SK-N-SH (cell line): ENCODE results near the gene YAF2. TPM values are rescaled to one million over a fixed set of nuclear protein-coding genes. Genes with fewer than 3 reads are reported as not detected.

Experiments used
- CTCF ChIA-PET: fragments of 300-600, 350-600 bp; formaldehyde crosslinking; extraction: SDS; loops from one replicate; lab custom pipeline; 2021; lab: Yijun Ruan, JAX
- POLR2A ChIA-PET: fragments of 350-600 bp; sonication (Branson Sonifier 250); formaldehyde crosslinking; extraction: SDS; loops from one replicate; lab custom pipeline; 2020; ENCODE audit warnings: antibody characterized with exemption, inconsistent platforms; lab: Yijun Ruan, JAX
- DNase-seq: peaks from one replicate; pipeline ENCODE4 v3.0.0; 2012
- H2AFZ ChIP-seq: fragments of 200-600 bp; sonication (generic); 2 replicates; pipeline ENCODE4 v1.8.1; 2016; ENCODE audit warnings: antibody characterized with exemption, mild to moderate bottlenecking, low read depth
- H3F3A ChIP-seq: fragments of 200-600 bp; sonication (generic); replicated peaks from 2 replicates; pipeline ENCODE3; 2016; ENCODE audit warnings: antibody characterized with exemption, mild to moderate bottlenecking; ENCODE audit not compliant: insufficient read depth
- H3K27ac ChIP-seq, 2 experiments: fragments of 200-500 bp in 1 of 2; fragments of 200-600 bp in 1 of 2; sonication (Bioruptor generic) in 1 of 2; sonication (generic), shearing (Covaris generic) in 1 of 2; 2 replicates each; pipeline versions ENCODE4 v1.5.1 to v1.6.1; 2014 to 2016; ENCODE audit warnings: low read depth in 2 of 2, inconsistent platforms in 1 of 2, low read length in 1 of 2, mild to moderate bottlenecking in 1 of 2, mixed read lengths in 1 of 2
- H3K27me3 ChIP-seq: fragments of 200-600 bp; sonication (generic), shearing (Covaris generic); 2 replicates; pipeline ENCODE4 v1.6.1; 2016; ENCODE audit warnings: mixed run types; ENCODE audit not compliant: insufficient read depth
- H3K36me3 ChIP-seq, 2 experiments: fragments of 200-500 bp in 1 of 2; fragments of 200-600 bp in 1 of 2; sonication (Bioruptor generic) in 1 of 2; sonication (generic) in 1 of 2; replicated peaks in 1 of 2; 2 replicates each; pipeline versions ENCODE3 to v1.5.1; 2014 to 2016; ENCODE audit warnings: low read length in 1 of 2, mild to moderate bottlenecking in 1 of 2; ENCODE audit not compliant: insufficient read depth in 2 of 2, control insufficient read depth in 1 of 2
- H3K4me1 ChIP-seq, 2 experiments: fragments of 200-500 bp in 1 of 2; fragments of 200-600 bp in 1 of 2; sonication (Bioruptor generic) in 1 of 2; sonication (generic), shearing (Covaris generic) in 1 of 2; 2 replicates each; pipeline versions ENCODE4 v1.5.1 to v1.6.1; 2014 to 2016; ENCODE audit warnings: low read depth in 1 of 2, low read length in 1 of 2, mixed run types in 1 of 2; ENCODE audit not compliant: insufficient read depth in 2 of 2, control insufficient read depth in 1 of 2
- H3K4me2 ChIP-seq: fragments of 200-600 bp; sonication (generic), shearing (Covaris generic); 2 replicates; pipeline ENCODE4 v1.6.1; 2017; ENCODE audit warnings: mixed run types
- H3K4me3 ChIP-seq, 2 experiments: fragments of 200-500 bp in 1 of 2; fragments of 200-600 bp in 1 of 2; sonication (Bioruptor generic) in 1 of 2; sonication (generic), shearing (Covaris generic) in 1 of 2; 2 replicates each; pipeline versions ENCODE4 v1.5.1 to v1.8.1; 2014 to 2016; ENCODE audit warnings: low read depth in 2 of 2, inconsistent platforms in 1 of 2, low read length in 1 of 2, mild to moderate bottlenecking in 1 of 2, mixed read lengths in 1 of 2, moderate library complexity in 1 of 2
- H3K79me2 ChIP-seq: fragments of 200-600 bp; sonication (generic); 2 replicates; pipeline ENCODE4 v1.8.1; 2017; ENCODE audit warnings: mild to moderate bottlenecking; ENCODE audit not compliant: insufficient read depth
- H3K9ac ChIP-seq: fragments of 200-600 bp; sonication (generic); 2 replicates; pipeline ENCODE4 v1.6.1; 2017; ENCODE audit warnings: mixed run types
- H3K9me2 ChIP-seq: fragments of 200-600 bp; sonication (generic); 2 replicates; pipeline ENCODE4 v1.6.1; 2017; ENCODE audit warnings: mixed run types
- H3K9me3 ChIP-seq: fragments of 200-600 bp; sonication (generic); 2 replicates; pipeline ENCODE4 v1.6.1; 2017; ENCODE audit warnings: mixed run types, mild to moderate bottlenecking, moderate library complexity
- H4K20me1 ChIP-seq: fragments of 200-600 bp; sonication (generic); 2 replicates; pipeline ENCODE4 v1.6.1; 2017; ENCODE audit warnings: mild to moderate bottlenecking, mixed run types; ENCODE audit not compliant: insufficient read depth
- FOXM1 ChIP-seq: IDR thresholded peaks from 2 replicates; pipeline ENCODE4 v1.4.0; 2012; ENCODE audit warnings: low read depth, mild to moderate bottlenecking
- GABPA ChIP-seq: IDR thresholded peaks from 2 replicates; pipeline ENCODE4 v1.4.0; 2012; ENCODE audit warnings: low read depth, mild to moderate bottlenecking
- NFIC ChIP-seq: IDR thresholded peaks from 2 replicates; pipeline ENCODE4 v1.4.0; 2012; ENCODE audit warnings: borderline replicate concordance
- NRF1 ChIP-seq: IDR thresholded peaks from 2 replicates; pipeline ENCODE4 v1.6.1; 2012; ENCODE audit warnings: low read depth, mild to moderate bottlenecking, low read length
- POLR2AphosphoS5 ChIP-seq: IDR thresholded peaks from 2 replicates; pipeline ENCODE4 v1.6.1; 2012; ENCODE audit warnings: low read depth, low read length
- RCOR1 ChIP-seq: fragments of 150-350 bp; IDR thresholded peaks from 2 replicates; pipeline ENCODE4 v1.6.1; 2017; ENCODE audit warnings: antibody characterized with exemption, low read length
- SIN3A ChIP-seq: IDR thresholded peaks from 2 replicates; pipeline ENCODE4 v1.6.1; 2012; ENCODE audit warnings: low read depth, mild to moderate bottlenecking, low read length, moderate library complexity, borderline replicate concordance
- SMC3 ChIP-seq: IDR thresholded peaks from 2 replicates; pipeline ENCODE4 v1.6.1; 2012; ENCODE audit warnings: low read depth, low read length, improper control_type of control experiment
- TAF1 ChIP-seq: IDR thresholded peaks from 2 replicates; pipeline ENCODE4 v1.6.1; 2012; ENCODE audit warnings: low read depth, mild to moderate bottlenecking, low read length, moderate library complexity, borderline replicate concordance
- USF1 ChIP-seq: IDR thresholded peaks from 2 replicates; pipeline ENCODE4 v1.4.0; 2012; ENCODE audit warnings: low read depth, borderline replicate concordance
- WGBS: methylation state at CpG from one replicate; pipeline ENCODE4 v1.1.6; 2017; ENCODE audit warnings: low lambda C conversion rate; 5-methylcytosine and 5-hydroxymethylcytosine counted together
- polyA plus RNA-seq, 3 experiments: library from polyadenylated mRNA; depleted of rRNA; stranded (reverse); fragments of >200 nt; gene quantifications; 2 replicates each; pipeline ENCODE4 v1.2.3, GENCODE V29; 2012
- TF ChIP-seq, protein P1 (sequence below): IDR thresholded peaks from 2 replicates; pipeline ENCODE4 v1.6.1; 2012; ENCODE audit warnings: mild to moderate bottlenecking, low read depth, low read length, moderate library complexity

YAF2 gene
- polyA plus RNA-seq, 1 of the 3 experiments (the other 2 are of a cell fraction), result 5.3 TPM

- WGBS, result 88% methylated on average over 2 of the region's 3 CpGs
- Histone ChIP-seq H3K79me2 (no peaks in the 10 kb centered on the region), H3K36me3 (no peaks in the 10 kb centered on the region), H2AFZ (no peak overlapping the region), H3K9me2 (no peaks in the 10 kb centered on the region), H3K27me3 (no peaks in the 10 kb centered on the region), H3F3A (peaks cover 5% of the 10 kb centered on the region), H3K4me2 (no peak overlapping the region), H3K27ac (no peak overlapping the region), H4K20me1 (no peaks in the 10 kb centered on the region), H3K4me1 (peaks cover 0 to 3% of the 10 kb centered on the region in 2 experiments; a peak in 1 of 4 replicates), H3K9me3 (no peaks in the 10 kb centered on the region), H3K9ac (no peak overlapping the region), H3K4me3 (no peak overlapping the region)
- POLR2A ChIA-PET, result no interaction called here
- TF ChIP-seq NRF1 (no peak), RCOR1 (no peak), FOXM1 (no peak), USF1 (no peak), SIN3A (no peak)
- no peak for DNase-seq
- CTCF ChIA-PET, result interaction anchor here (0.6 to 1.3 kb wide), 2 partner anchors 87 to 1017 kb away, joined by 3 read pairs; no protein-coding TSS in a partner anchor
Observed at GRCh38 chr12:42281278-42281677, 43.2 kb upstream of the YAF2 start.

GRCh38 chr12:42278128-42278510, 40.1 kb upstream of the YAF2 start:
- H4K20me1 ChIP-seq, result no peaks in the 10 kb centered on the region
- H2AFZ ChIP-seq, result no peak overlapping the region
- no peak for DNase-seq
- CTCF ChIA-PET, result no interaction called here
- H3K27ac ChIP-seq, result no peak overlapping the region
- no peak for TF ChIP-seq NRF1
- H3K79me2 ChIP-seq, result no peaks in the 10 kb centered on the region
- H3F3A ChIP-seq, result no peaks in the 10 kb centered on the region
- H3K36me3 ChIP-seq, result no peaks in the 10 kb centered on the region
- POLR2A ChIA-PET, result no interaction called here
- H3K9me3 ChIP-seq, result no peaks in the 10 kb centered on the region
- no peaks in the 10 kb centered on the region for H3K9me2 ChIP-seq
- H3K4me2 ChIP-seq, result no peak overlapping the region
- H3K4me3 ChIP-seq, result no peak overlapping the region
- no peak overlapping the region for H3K9ac ChIP-seq
- H3K4me1 ChIP-seq, result no peaks in the 10 kb centered on the region
- H3K27me3 ChIP-seq, result no peaks in the 10 kb centered on the region

- H3K4me3 ChIP-seq, result no peak overlapping the region
- TF ChIP-seq FOXM1, result no peak
- TF ChIP-seq SMC3, result no peak
- TF ChIP-seq, protein P1, sequence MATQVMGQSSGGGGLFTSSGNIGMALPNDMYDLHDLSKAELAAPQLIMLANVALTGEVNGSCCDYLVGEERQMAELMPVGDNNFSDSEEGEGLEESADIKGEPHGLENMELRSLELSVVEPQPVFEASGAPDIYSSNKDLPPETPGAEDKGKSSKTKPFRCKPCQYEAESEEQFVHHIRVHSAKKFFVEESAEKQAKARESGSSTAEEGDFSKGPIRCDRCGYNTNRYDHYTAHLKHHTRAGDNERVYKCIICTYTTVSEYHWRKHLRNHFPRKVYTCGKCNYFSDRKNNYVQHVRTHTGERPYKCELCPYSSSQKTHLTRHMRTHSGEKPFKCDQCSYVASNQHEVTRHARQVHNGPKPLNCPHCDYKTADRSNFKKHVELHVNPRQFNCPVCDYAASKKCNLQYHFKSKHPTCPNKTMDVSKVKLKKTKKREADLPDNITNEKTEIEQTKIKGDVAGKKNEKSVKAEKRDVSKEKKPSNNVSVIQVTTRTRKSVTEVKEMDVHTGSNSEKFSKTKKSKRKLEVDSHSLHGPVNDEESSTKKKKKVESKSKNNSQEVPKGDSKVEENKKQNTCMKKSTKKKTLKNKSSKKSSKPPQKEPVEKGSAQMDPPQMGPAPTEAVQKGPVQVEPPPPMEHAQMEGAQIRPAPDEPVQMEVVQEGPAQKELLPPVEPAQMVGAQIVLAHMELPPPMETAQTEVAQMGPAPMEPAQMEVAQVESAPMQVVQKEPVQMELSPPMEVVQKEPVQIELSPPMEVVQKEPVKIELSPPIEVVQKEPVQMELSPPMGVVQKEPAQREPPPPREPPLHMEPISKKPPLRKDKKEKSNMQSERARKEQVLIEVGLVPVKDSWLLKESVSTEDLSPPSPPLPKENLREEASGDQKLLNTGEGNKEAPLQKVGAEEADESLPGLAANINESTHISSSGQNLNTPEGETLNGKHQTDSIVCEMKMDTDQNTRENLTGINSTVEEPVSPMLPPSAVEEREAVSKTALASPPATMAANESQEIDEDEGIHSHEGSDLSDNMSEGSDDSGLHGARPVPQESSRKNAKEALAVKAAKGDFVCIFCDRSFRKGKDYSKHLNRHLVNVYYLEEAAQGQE, result no peak
- no peak for TF ChIP-seq GABPA
- no peak for TF ChIP-seq RCOR1
- TF ChIP-seq TAF1, result no peak
- no peak for TF ChIP-seq POLR2AphosphoS5
- no peak for TF ChIP-seq NFIC
- TF ChIP-seq, all 33 proteins: peak for 0
- H3K9me2 ChIP-seq, result no peaks in the 10 kb centered on the region
- POLR2A ChIA-PET, result no interaction called here
- H3K4me2 ChIP-seq, result no peak overlapping the region
- H3K36me3 ChIP-seq, result no peaks in the 10 kb centered on the region
- H3K27me3 ChIP-seq, result no peaks in the 10 kb centered on the region
- H3K27ac ChIP-seq, result no peak overlapping the region
- whole genome bisulfite sequencing, result 80% methylated on average over 6 of the region's 6 CpGs
- DNase-seq, result no peak
- H3K9me3 ChIP-seq, result no peaks in the 10 kb centered on the region
- no peaks in the 10 kb centered on the region for H3K79me2 ChIP-seq
- H3K9ac ChIP-seq, result no peak overlapping the region
- H3K4me1 ChIP-seq, result no peaks in the 10 kb centered on the region
- H2AFZ ChIP-seq, result no peak overlapping the region
- CTCF ChIA-PET, result no interaction called here
- no peaks in the 10 kb centered on the region for H3F3A ChIP-seq
- no peaks in the 10 kb centered on the region for H4K20me1 ChIP-seq
Observed at GRCh38 chr12:42277396-42278127, 39.5 kb upstream of the YAF2 start.
